H1 (cell line): ENCODE results near the gene NDUFB2.

Experiments used
- CBX5 ChIP-seq: fragments of 300-800, 300-1000 bp; sonication (generic); IDR thresholded peaks from 2 replicates; pipeline ENCODE4 v1.7.1; 2016; ENCODE audit warnings: antibody characterized with exemption, low read length, low read depth
- CEBPB ChIP-seq: IDR thresholded peaks from 2 replicates; pipeline ENCODE4 v1.6.1; 2012; ENCODE audit warnings: low read depth, low read length
- CTCF ChIP-seq, 3 experiments: IDR thresholded peaks; 1 replicate in 2 of 3; 2 replicates in 1 of 3; pipeline versions ENCODE4 v1.5.1 to v1.6.1; 2011; ENCODE audit warnings: low read length in 3 of 3, mild to moderate bottlenecking in 3 of 3, inconsistent platforms in 2 of 3, low read depth in 1 of 3, moderate library complexity in 1 of 3; ENCODE audit not compliant: insufficient read depth in 1 of 3; ENCODE audit errors: control extremely low read depth in 1 of 3
- JUN ChIP-seq: IDR thresholded peaks from 2 replicates; pipeline ENCODE4 v1.6.1; 2011; ENCODE audit warnings: low read depth, mild to moderate bottlenecking, improper control_type of control experiment, low read length
- RAD21 ChIP-seq, 2 experiments: IDR thresholded peaks in 1 of 2; conservative IDR thresholded peaks in 1 of 2; 2 replicates each; pipeline ENCODE4 v1.6.1; 2011; ENCODE audit warnings: low read depth in 2 of 2, low read length in 2 of 2, improper control_type of control experiment in 1 of 2, inconsistent platforms in 1 of 2, mild to moderate bottlenecking in 1 of 2, moderate library complexity in 1 of 2
- SIN3A ChIP-seq, 2 experiments: IDR thresholded peaks in 1 of 2; conservative IDR thresholded peaks in 1 of 2; 2 replicates each; pipeline ENCODE4 v1.6.1; 2011 to 2012; ENCODE audit warnings: low read length in 2 of 2, improper control_type of control experiment in 1 of 2, low read depth in 1 of 2, mild to moderate bottlenecking in 1 of 2
- SIX5 ChIP-seq: IDR thresholded peaks from 2 replicates; pipeline ENCODE4 v1.6.1; 2011; ENCODE audit warnings: mild to moderate bottlenecking, low read depth, low read length

GRCh38 chr7:140694592-140694991 is 1.9 kb upstream of the NDUFB2 start:
- TF ChIP-seq SIX5 (no peak), CTCF (IDR thresholded peaks at IDR 0.05; ENCODE audit: control extremely low read depth in 1 of 3, insufficient read depth in 1 of 3, low read depth in 1 of 3, low read length in 3 of 3) (no peak), CEBPB (no peak), JUN (no peak), SIN3A (conservative IDR thresholded peaks at IDR 0.05 in 1 of 2, IDR thresholded peaks at IDR 0.05 in 1 of 2; ENCODE audit: low read depth in 1 of 2, low read length in 2 of 2) (no peak), RAD21 (IDR thresholded peaks at IDR 0.05 in 1 of 2, conservative IDR thresholded peaks at IDR 0.05 in 1 of 2; ENCODE audit: low read depth in 2 of 2, low read length in 2 of 2) (no peak), CBX5 (no peak)
